Smooth muscle cell (in vitro differentiated cells): ENCODE results near the gene DLX4. TPM values are rescaled to one million over a fixed set of nuclear protein-coding genes. Genes with fewer than 3 reads are reported as not detected.

ENCODE experiments used
- DNase-seq: peaks from one replicate; lab custom pipeline; 2025; ENCODE audit not compliant: unreplicated experiment; lab: John Stamatoyannopoulos, UW
- H2AFZ ChIP-seq: fragments of 200-600 bp; sonication (generic); 2 replicates; pipeline ENCODE4 v1.6.0; 2016; ENCODE audit warnings: antibody characterized with exemption, low read depth, mild to moderate bottlenecking
- H3F3A ChIP-seq: fragments of 200-600 bp; sonication (generic); 2 replicates; pipeline ENCODE4 v1.6.0; 2017; ENCODE audit warnings: antibody characterized with exemption, low read depth
- H3K27ac ChIP-seq: fragments of 200-600 bp; sonication (generic); 2 replicates; pipeline ENCODE4 v1.5.1; 2016; ENCODE audit warnings: low read depth, mild to moderate bottlenecking
- H3K27me3 ChIP-seq: fragments of 200-600 bp; sonication (generic); 2 replicates; pipeline ENCODE4 v1.6.1; 2016; ENCODE audit warnings: low read depth, mild to moderate bottlenecking
- H3K36me3 ChIP-seq: fragments of 200-600 bp; sonication (generic); 2 replicates; pipeline ENCODE4 v1.5.1; 2016; ENCODE audit warnings: low read depth
- H3K4me1 ChIP-seq: fragments of 200-600 bp; sonication (generic); 2 replicates; pipeline ENCODE4 v1.5.1; 2016; ENCODE audit warnings: low read depth
- H3K4me2 ChIP-seq: fragments of 200-600 bp; sonication (generic); 2 replicates; pipeline ENCODE4 v1.6.0; 2016; ENCODE audit warnings: mild to moderate bottlenecking
- H3K4me3 ChIP-seq: fragments of 200-600 bp; sonication (generic); 2 replicates; pipeline ENCODE4 v1.5.1; 2016; ENCODE audit warnings: mild to moderate bottlenecking
- H3K79me2 ChIP-seq: fragments of 200-600 bp; sonication (generic); 2 replicates; pipeline ENCODE4 v1.6.0; 2016; ENCODE audit warnings: low read depth, mild to moderate bottlenecking
- H3K9ac ChIP-seq: fragments of 200-600 bp; sonication (generic); 2 replicates; pipeline ENCODE4 v1.6.0; 2016; ENCODE audit warnings: low read depth
- H3K9me3 ChIP-seq: fragments of 200-600 bp; sonication (generic); replicated peaks from 2 replicates; pipeline ENCODE4 v1.5.1; 2016; ENCODE audit warnings: low read depth
- H4K20me1 ChIP-seq: fragments of 200-600 bp; sonication (generic); 2 replicates; pipeline ENCODE4 v1.6.0; 2016; ENCODE audit warnings: low read depth
- WGBS: methylation state at CpG from one replicate; pipeline ENCODE4 v1.1.7; 2016; ENCODE audit warnings: low lambda C conversion rate; 5-methylcytosine and 5-hydroxymethylcytosine counted together
- polyA plus RNA-seq: library from polyadenylated mRNA; unstranded; fragments of >200 nt; fragmentation: Nextera tagmentation; extraction: Ambion mirVana; gene quantifications from 2 replicates; pipeline ENCODE4 v1.2.1, GENCODE V29; 2016
- total RNA-seq: library from RNA; depleted of rRNA; stranded (reverse); fragments of >200 nt; gene quantifications from 2 replicates; pipeline ENCODE4 v1.2.3, GENCODE V29; 2014
- TF ChIP-seq, protein P1 (sequence below): fragments of 200-600 bp; sonication (generic); IDR thresholded peaks from 2 replicates; pipeline ENCODE4 v1.5.1; 2017; ENCODE audit warnings: borderline replicate concordance, mild to moderate bottlenecking, antibody characterized with exemption; ENCODE audit not compliant: insufficient read depth, poor library complexity, severe bottlenecking

The DLX4 gene
- total and polyA plus RNA-seq, 2 experiments from 2014 or later = 0.19 TPM; not detected in 1

DNA sequence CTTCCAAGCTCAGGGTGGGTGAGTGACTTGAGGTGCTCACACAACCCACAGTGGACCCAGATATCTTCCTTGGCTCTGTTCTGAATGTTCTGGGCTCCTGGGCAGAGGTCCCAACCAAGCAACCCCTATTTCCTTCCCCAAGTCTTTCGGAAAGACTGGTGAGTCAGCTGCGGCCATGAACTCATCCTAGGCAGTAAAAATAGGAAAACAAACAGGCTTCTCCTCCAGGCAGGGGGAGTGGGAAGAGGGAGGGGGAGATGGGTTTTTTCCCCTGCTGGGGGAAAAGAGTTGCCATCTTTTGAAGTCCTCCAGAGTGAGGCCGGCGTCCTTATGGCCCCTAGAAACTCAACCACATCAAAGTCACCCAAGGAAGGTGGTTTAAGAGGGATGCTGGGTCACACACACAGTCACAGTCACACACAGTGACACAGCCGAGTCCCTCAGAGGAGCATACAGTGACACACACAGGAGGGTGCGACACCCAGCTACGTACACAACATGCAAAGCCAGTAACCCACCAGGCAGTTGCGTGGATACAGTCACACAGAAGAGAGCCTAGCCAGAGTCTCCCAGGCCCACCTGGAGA, 16.0 kb upstream of the DLX4 start:
- Histone ChIP-seq H3K4me3 (no peak overlapping the region), H3K4me2 (peak overlapping the region; percentile 59), H3F3A (peaks cover 5% of the 10 kb centered on the region), H3K9me3 (no peaks in the 10 kb centered on the region), H3K79me2 (no peaks in the 10 kb centered on the region), H4K20me1 (no peaks in the 10 kb centered on the region), H3K4me1 (no peaks in the 10 kb centered on the region), H2AFZ (no peak overlapping the region), H3K27ac (no peak overlapping the region), H3K27me3 (no peaks in the 10 kb centered on the region), H3K36me3 (no peaks in the 10 kb centered on the region), H3K9ac (no peak overlapping the region)
- 29% methylated on average over 8 of the region's 8 CpGs for WGBS
- TF ChIP-seq, protein P1, sequence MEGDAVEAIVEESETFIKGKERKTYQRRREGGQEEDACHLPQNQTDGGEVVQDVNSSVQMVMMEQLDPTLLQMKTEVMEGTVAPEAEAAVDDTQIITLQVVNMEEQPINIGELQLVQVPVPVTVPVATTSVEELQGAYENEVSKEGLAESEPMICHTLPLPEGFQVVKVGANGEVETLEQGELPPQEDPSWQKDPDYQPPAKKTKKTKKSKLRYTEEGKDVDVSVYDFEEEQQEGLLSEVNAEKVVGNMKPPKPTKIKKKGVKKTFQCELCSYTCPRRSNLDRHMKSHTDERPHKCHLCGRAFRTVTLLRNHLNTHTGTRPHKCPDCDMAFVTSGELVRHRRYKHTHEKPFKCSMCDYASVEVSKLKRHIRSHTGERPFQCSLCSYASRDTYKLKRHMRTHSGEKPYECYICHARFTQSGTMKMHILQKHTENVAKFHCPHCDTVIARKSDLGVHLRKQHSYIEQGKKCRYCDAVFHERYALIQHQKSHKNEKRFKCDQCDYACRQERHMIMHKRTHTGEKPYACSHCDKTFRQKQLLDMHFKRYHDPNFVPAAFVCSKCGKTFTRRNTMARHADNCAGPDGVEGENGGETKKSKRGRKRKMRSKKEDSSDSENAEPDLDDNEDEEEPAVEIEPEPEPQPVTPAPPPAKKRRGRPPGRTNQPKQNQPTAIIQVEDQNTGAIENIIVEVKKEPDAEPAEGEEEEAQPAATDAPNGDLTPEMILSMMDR = no peak
- DNase-seq = no peak

DNA sequence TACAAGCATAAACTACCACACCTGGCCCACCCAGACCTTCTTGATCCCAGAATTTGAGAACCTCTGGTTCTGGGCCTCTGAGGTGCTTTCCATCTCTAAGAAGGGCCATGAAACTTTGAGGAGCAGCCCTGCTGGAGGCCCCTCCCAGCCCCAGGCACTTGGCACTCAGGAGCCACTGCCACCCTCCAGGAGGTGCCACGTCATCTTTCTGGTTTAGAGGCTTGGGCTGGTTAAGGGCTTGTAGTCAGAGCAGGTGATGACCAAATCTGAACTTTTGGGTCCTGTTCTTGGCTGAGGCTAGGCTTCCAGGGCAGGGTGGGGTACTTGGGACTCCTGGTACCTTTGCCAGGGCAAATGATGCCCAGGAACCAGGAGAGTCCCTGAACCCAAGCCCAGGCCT, 13.8 kb upstream of the DLX4 start:
- Histone ChIP-seq H3K9me3 (no peaks in the 10 kb centered on the region), H3K9ac (no peak overlapping the region), H3K27me3 (no peaks in the 10 kb centered on the region), H3F3A (peaks cover 5% of the 10 kb centered on the region), H4K20me1 (no peaks in the 10 kb centered on the region), H3K4me1 (no peaks in the 10 kb centered on the region), H3K4me3 (no peak overlapping the region), H2AFZ (no peak overlapping the region), H3K27ac (no peak overlapping the region), H3K36me3 (no peaks in the 10 kb centered on the region), H3K4me2 (no peak overlapping the region), H3K79me2 (no peaks in the 10 kb centered on the region)
- DNase-seq = no peak
- TF ChIP-seq, protein P1 = no peak
- WGBS = 95% methylated on average over 1 of the region's 1 CpG

DNA sequence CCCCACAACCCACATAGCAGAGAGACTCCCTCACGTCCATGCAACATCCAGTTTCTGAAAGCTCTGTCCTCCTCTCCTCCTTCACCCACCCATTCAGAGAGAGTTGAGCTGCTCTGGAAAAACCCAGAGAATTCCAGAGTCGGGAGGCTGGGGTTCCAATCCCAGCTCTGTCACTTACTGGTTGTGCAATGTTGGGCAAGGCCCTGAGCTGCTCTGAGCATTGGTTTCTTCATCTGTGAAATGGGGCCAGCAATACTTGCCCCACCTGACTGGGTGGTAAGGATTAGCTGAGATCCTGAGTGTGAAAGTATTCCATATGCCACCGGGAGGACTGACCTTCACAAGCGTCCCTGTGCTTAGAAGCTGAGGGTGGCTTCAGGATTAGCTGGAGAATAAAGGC, 12.2 kb upstream of the DLX4 start:
- WGBS = 80% methylated on average over 4 of the region's 4 CpGs
- Histone ChIP-seq H3K36me3 (no peaks in the 10 kb centered on the region), H3K27me3 (peaks cover 7% of the 10 kb centered on the region), H3F3A (peaks cover 5% of the 10 kb centered on the region), H3K4me1 (no peaks in the 10 kb centered on the region), H3K9ac (no peak overlapping the region), H2AFZ (no peak overlapping the region), H3K27ac (no peak overlapping the region), H3K4me3 (no peak overlapping the region), H3K4me2 (no peak overlapping the region), H4K20me1 (no peaks in the 10 kb centered on the region), H3K79me2 (no peaks in the 10 kb centered on the region), H3K9me3 (no peaks in the 10 kb centered on the region)
- no peak for DNase-seq
- TF ChIP-seq, protein P1 = no peak

DNA sequence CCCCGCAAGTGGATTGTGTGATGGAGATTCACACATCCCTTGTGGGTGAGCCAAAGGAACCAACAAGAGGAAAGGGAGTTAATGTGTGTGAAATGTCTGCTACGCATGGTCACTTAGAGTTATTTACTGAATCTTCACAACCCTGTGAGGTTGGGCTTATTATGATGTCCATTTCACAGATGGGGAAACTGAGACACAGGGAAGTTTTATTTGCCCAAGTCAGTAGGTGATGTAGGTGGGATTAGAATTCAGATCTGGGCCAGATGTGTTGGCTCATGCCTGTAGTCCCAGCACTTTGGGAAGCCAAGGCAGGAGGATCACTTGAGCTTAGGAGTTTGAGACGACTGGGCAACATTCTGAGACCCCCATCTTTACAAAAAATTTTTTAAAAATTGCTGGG, 11.6 kb upstream of the DLX4 start:
- Histone ChIP-seq H3K4me2 (no peak overlapping the region), H2AFZ (no peak overlapping the region), H3K4me1 (no peaks in the 10 kb centered on the region), H3K27ac (no peak overlapping the region), H3K27me3 (peaks cover 13% of the 10 kb centered on the region), H3K36me3 (no peaks in the 10 kb centered on the region), H3K4me3 (no peak overlapping the region), H3K9me3 (no peaks in the 10 kb centered on the region), H3K79me2 (no peaks in the 10 kb centered on the region), H3F3A (peaks cover 3% of the 10 kb centered on the region), H4K20me1 (no peaks in the 10 kb centered on the region), H3K9ac (no peak overlapping the region)
- DNase-seq = no peak
- TF ChIP-seq, protein P1 = no peak
- 90% methylated on average over 3 of the region's 3 CpGs for WGBS
